ENCODE results near the gene CMIP. TPM values are rescaled to one million over a fixed set of nuclear protein-coding genes. Genes with fewer than 3 reads are reported as not detected.
"Not testable (repeated sequence)": the region's sequence is repeated elsewhere in the genome, so short reads cannot be mapped to it uniquely, and the experiment has no call there.

The CMIP gene
- total RNA-seq, 2 donors from 2014 or later = 7.7 to 19.2 TPM

DNA sequence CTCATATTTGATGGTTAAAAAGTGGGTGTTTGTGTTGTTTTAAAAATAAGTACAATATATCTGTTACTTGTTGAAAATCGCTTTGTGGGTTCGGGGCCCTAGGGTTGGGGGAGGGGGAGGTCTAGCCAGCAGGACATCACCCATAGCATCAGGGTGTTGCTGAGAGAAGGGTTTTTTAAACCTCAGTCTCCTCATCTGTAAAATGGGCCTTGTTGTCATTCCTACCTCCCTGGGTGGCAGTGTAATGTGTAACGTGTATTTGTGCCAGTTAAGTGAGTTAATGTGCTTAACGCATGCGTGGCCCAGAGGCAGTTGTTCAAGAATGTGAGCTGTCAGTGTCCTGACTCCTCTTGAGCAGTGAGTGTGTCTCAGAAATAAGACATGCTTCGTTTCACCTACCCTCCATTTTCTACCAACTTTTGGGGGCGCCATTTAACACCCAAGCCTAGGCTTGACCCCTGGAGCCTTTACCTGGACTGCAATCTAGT lies 129.0 kb downstream of the CMIP start:
- TF ChIP-seq, protein P1, sequence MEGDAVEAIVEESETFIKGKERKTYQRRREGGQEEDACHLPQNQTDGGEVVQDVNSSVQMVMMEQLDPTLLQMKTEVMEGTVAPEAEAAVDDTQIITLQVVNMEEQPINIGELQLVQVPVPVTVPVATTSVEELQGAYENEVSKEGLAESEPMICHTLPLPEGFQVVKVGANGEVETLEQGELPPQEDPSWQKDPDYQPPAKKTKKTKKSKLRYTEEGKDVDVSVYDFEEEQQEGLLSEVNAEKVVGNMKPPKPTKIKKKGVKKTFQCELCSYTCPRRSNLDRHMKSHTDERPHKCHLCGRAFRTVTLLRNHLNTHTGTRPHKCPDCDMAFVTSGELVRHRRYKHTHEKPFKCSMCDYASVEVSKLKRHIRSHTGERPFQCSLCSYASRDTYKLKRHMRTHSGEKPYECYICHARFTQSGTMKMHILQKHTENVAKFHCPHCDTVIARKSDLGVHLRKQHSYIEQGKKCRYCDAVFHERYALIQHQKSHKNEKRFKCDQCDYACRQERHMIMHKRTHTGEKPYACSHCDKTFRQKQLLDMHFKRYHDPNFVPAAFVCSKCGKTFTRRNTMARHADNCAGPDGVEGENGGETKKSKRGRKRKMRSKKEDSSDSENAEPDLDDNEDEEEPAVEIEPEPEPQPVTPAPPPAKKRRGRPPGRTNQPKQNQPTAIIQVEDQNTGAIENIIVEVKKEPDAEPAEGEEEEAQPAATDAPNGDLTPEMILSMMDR (IDR thresholded peaks at IDR 0.05) = no peak
- DNase-seq (ENCODE audit: low spot score) = no peak
- H3K27ac ChIP-seq = no peak overlapping the region
- H3K36me3 ChIP-seq = no peaks in the 10 kb centered on the region
- H3K9me3 ChIP-seq = no peaks in the 10 kb centered on the region
- no peaks in the 10 kb centered on the region for H3K27me3 ChIP-seq
- H3K4me3 ChIP-seq = no peak overlapping the region
- peaks cover 0 to 12% of the 10 kb centered on the region in 2 donors for H3K4me1 ChIP-seq

DNA sequence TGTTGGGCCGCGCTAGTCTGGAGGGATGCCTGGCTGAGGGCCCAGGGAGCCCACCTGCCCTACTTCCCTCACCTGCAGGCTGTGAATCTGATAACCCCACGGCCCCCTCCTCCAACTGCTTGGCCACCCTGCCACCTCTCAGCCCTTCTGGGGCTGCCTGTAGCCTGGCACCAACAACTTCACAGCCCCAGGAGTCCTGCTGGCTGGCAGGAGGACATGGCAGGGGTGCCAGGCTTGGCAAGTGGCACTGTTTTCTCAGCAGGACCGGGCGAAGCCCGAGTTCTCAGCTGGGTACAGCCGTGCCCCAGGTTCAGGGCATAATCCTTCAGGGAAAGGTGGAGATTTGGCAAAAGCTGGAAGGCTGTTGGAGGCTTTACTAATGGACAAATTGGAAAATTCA lies 129.6 kb downstream of the CMIP start:
- DNase-seq (ENCODE audit: low spot score) = no peak
- TF ChIP-seq, protein P1 (IDR thresholded peaks at IDR 0.05) = no peak
- Histone ChIP-seq H3K4me1 (peaks cover 0 to 9% of the 10 kb centered on the region in 2 donors), H3K4me3 (no peak overlapping the region), H3K27ac (no peak overlapping the region), H3K9me3 (no peaks in the 10 kb centered on the region), H3K27me3 (no peaks in the 10 kb centered on the region), H3K36me3 (no peaks in the 10 kb centered on the region)

DNA sequence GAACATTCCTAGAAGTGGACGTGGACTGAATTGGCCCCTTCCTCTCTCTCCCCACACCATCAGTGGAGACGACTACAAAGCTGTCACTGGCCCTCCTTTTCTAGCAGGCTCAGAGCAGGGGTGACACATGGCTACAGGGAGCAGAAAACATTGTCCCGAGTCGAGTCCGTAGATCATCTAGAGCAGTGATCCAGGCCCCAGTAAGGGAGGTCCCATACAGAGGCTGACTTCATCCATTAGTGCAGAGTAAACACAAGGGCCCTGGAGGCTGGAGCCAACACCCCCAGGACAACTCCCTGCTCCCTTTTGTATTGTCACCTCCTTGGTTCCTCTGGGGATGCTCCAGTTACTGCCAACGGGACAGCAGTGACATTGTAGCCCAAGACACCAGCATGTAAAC lies 130.7 kb downstream of the CMIP start:
- DNase-seq (ENCODE audit: low spot score) = no peak
- no peaks in the 10 kb centered on the region for H3K36me3 ChIP-seq
- TF ChIP-seq, protein P1 (IDR thresholded peaks at IDR 0.05) = no peak
- no peak overlapping the region for H3K27ac ChIP-seq
- H3K4me1 ChIP-seq = no peaks in the 10 kb centered on the region
- no peaks in the 10 kb centered on the region for H3K9me3 ChIP-seq
- no peak overlapping the region for H3K4me3 ChIP-seq
- no peaks in the 10 kb centered on the region for H3K27me3 ChIP-seq

DNA sequence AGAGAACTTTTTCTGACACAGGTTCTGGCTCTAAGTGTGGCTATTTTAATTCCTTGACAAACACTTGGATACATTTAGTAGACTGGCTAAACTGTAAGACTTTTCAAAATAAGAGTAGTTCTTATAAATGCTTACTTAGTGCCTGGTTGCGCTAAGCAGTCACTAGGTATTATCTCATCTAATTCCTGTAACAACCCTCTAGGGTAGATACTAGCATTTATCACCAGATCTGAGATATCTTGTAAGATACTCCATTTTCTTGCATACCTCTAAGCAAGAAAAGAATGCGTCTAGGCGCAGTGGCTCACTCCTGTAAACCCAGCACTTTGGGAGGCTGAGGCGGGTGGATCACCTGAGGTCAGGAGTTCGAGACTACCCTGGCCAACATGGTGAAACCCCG lies 131.2 kb downstream of the CMIP start:
- Histone ChIP-seq H3K9me3 (no peaks in the 10 kb centered on the region), H3K4me3 (no peak overlapping the region), H3K27ac (no peak overlapping the region), H3K36me3 (no peaks in the 10 kb centered on the region), H3K4me1 (no peaks in the 10 kb centered on the region), H3K27me3 (no peaks in the 10 kb centered on the region)
- DNase-seq (ENCODE audit: low spot score) = no peak
- TF ChIP-seq, protein P1 (IDR thresholded peaks at IDR 0.05) = no peak

DNA sequence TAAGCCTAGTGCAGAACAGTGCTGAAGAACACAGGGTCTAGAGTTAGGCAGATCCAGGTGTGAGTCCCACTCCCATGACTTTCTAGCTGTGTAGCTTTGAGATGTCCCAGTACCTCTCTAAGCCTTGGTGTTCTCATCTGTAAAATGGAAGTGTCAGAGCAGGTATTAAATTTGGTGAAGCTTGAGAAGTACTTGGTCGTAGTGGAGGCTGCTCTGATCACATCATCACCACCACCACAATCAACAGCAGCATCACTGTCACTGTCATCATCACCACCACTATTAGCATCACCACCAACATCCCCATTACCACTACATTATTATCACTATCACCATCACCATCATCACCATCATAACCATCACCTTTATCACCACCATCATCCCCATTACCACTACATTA lies 132.1 kb downstream of the CMIP start:
- Histone ChIP-seq H3K27me3 (no peaks in the 10 kb centered on the region), H3K27ac (no peak overlapping the region), H3K36me3 (no peaks in the 10 kb centered on the region), H3K4me3 (no peak overlapping the region), H3K9me3 (no peaks in the 10 kb centered on the region), H3K4me1 (no peaks in the 10 kb centered on the region)
- TF ChIP-seq, protein P1 (IDR thresholded peaks at IDR 0.05) = no peak
- DNase-seq (ENCODE audit: low spot score) = no peak

DNA sequence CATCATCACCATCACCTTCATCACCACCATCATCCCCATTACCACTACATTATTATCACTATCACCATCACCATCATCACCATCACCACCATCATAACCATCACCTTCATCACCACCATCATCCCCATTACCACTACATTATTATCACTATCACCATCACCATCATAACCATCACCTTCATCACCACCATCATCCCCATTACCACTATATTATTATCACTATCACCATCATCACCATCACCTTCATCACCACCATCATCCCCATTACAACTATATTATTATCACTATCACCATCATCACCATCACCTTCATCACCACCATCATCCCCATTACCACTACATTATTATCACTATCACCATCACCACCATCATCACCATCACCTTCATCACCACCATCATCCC lies 132.7 kb downstream of the CMIP start:
- not testable (repeated sequence) for H3K4me1 ChIP-seq; H3K9me3 ChIP-seq; H3K36me3 ChIP-seq; DNase-seq (ENCODE audit: low spot score); H3K4me3 ChIP-seq; H3K27ac ChIP-seq; H3K27me3 ChIP-seq

Data from right atrium auricular region (tissue), 2 donors.